Immature natural killer cell (primary cell): ENCODE results near the gene KRTAP2-4. TPM values are rescaled to one million over a fixed set of nuclear protein-coding genes. Genes with fewer than 3 reads are reported as not detected.
"Not testable (repeated sequence)": the region's sequence is repeated elsewhere in the genome, so short reads cannot be mapped to it uniquely, and the experiment has no call there.

Source experiments
- DNase-seq, 3 donors: peaks; one replicate each; pipeline ENCODE4 v3.0.0; 2022; ENCODE audit warnings: mixed read lengths in 1 of 3
- H3K27ac Mint-ChIP-seq, 6 donors: one replicate each; pipeline ENCODE4 v1.8.0; 2020; ENCODE audit warnings: mixed read lengths in 6 of 6, mild to moderate bottlenecking in 5 of 6, inconsistent platforms in 4 of 6, moderate library complexity in 3 of 6
- H3K27me3 Mint-ChIP-seq, 3 donors: one replicate each; pipeline ENCODE4 v1.8.0; 2020 to 2021; ENCODE audit warnings: low read depth in 3 of 3, mild to moderate bottlenecking in 3 of 3, mixed read lengths in 3 of 3, moderate library complexity in 3 of 3, inconsistent platforms in 1 of 3
- H3K36me3 Mint-ChIP-seq, 3 donors: one replicate each; pipeline ENCODE4 v1.8.0; 2020; ENCODE audit warnings: mixed read lengths in 3 of 3, inconsistent platforms in 2 of 3, mild to moderate bottlenecking in 2 of 3
- H3K4me1 Mint-ChIP-seq, 2 donors: one replicate each; pipeline ENCODE4 v1.8.0; 2020; ENCODE audit warnings: inconsistent platforms in 2 of 2, mild to moderate bottlenecking in 2 of 2, mixed read lengths in 2 of 2, moderate library complexity in 1 of 2
- H3K4me3 Mint-ChIP-seq, 5 donors: one replicate each; pipeline ENCODE4 v1.8.0; 2020; ENCODE audit warnings: mild to moderate bottlenecking in 5 of 5, mixed read lengths in 5 of 5, inconsistent platforms in 3 of 5, moderate library complexity in 3 of 5
- H3K9me3 Mint-ChIP-seq, 6 donors: one replicate each; pipeline ENCODE4 v1.8.0; 2020; ENCODE audit warnings: mild to moderate bottlenecking in 6 of 6, mixed read lengths in 6 of 6, inconsistent platforms in 4 of 6, moderate library complexity in 3 of 6
- polyA plus RNA-seq, 3 donors: library from polyadenylated mRNA; unstranded; fragments of 300-500 nt; fragmentation: Illumina TruSeq; gene quantifications; one replicate each; pipeline ENCODE4 v1.2.3, GENCODE V29; 2021

Gene KRTAP2-4
- polyA plus RNA-seq, 3 donors from 2014 or later = not detected

GRCh38 chr17:41037853-41038350, 27.8 kb downstream of the KRTAP2-4 start:
- Mint-ChIP-seq H3K27me3 (peaks cover 0 to 7% (median 4%) of the 10 kb centered on the region in 3 donors), H3K4me3 (no peak overlapping the region), H3K4me1 (no peaks in the 10 kb centered on the region), H3K27ac (no peak overlapping the region), H3K9me3 (peaks cover 0 to 3% (median 0%) of the 10 kb centered on the region in 6 donors), H3K36me3 (no peaks in the 10 kb centered on the region)
- DNase-seq = no peak

- not testable (repeated sequence) for DNase-seq, H3K9me3 Mint-ChIP-seq, H3K4me3 Mint-ChIP-seq, H3K36me3 Mint-ChIP-seq, H3K27me3 Mint-ChIP-seq, H3K4me1 Mint-ChIP-seq, H3K27ac Mint-ChIP-seq
These were observed 31.2 kb downstream of the KRTAP2-4 start, which contains the start of gene KRTAP1-3 for GRCh38 chr17:41034346-41034935. Gene KRTAP1-3 (minus strand): TSS chr17:41034874. CDS start chr17:41034821, 53 bp downstream.

GRCh38 chr17:41029633-41030245, 35.9 kb downstream of the KRTAP2-4 start, which contains the start of gene KRTAP1-4:
Gene KRTAP1-4 (minus strand): TSS chr17:41030195. CDS start chr17:41030078, 117 bp downstream.
- H3K4me3 Mint-ChIP-seq = no peak within 1 kb of the TSS
- no peak for DNase-seq
- H3K27me3 Mint-ChIP-seq = peaks cover 1 to 9% (median 2%) of the 10 kb centered on the region in 3 donors
- no peaks in the 10 kb centered on the region for H3K4me1 Mint-ChIP-seq
- no peak within 1 kb of the TSS for H3K27ac Mint-ChIP-seq
- H3K36me3 Mint-ChIP-seq = no peaks in the 10 kb centered on the region
- no peaks in the 10 kb centered on the region for H3K9me3 Mint-ChIP-seq

GRCh38 chr17:41026715-41027471, 38.8 kb downstream of the KRTAP2-4 start, which contains the start of gene KRTAP1-5:
Gene KRTAP1-5 (minus strand): TSS chr17:41027208. CDS start chr17:41027155, 53 bp downstream.
- no peaks in the 10 kb centered on the region for H3K36me3 Mint-ChIP-seq
- no peaks in the 10 kb centered on the region for H3K4me1 Mint-ChIP-seq
- no peak for DNase-seq
- H3K27me3 Mint-ChIP-seq = peaks cover 2 to 19% (median 2%) of the 10 kb centered on the region in 3 donors
- H3K27ac Mint-ChIP-seq = no peak within 1 kb of the TSS
- no peak within 1 kb of the TSS for H3K4me3 Mint-ChIP-seq
- H3K9me3 Mint-ChIP-seq = no peaks in the 10 kb centered on the region

GRCh38 chr17:41024697-41025096, 41.0 kb downstream of the KRTAP2-4 start:
- no peak for DNase-seq
- H3K4me3 Mint-ChIP-seq = no peak overlapping the region
- no peak overlapping the region for H3K27ac Mint-ChIP-seq
- H3K27me3 Mint-ChIP-seq = peaks cover 0 to 19% (median 2%) of the 10 kb centered on the region in 3 donors
- H3K9me3 Mint-ChIP-seq = no peaks in the 10 kb centered on the region
- H3K36me3 Mint-ChIP-seq = no peaks in the 10 kb centered on the region
- H3K4me1 Mint-ChIP-seq = no peaks in the 10 kb centered on the region

- H3K4me3 Mint-ChIP-seq = no peak overlapping the region
- no peaks in the 10 kb centered on the region for H3K4me1 Mint-ChIP-seq
- peaks cover 1 to 19% (median 2%) of the 10 kb centered on the region in 3 donors for H3K27me3 Mint-ChIP-seq
- H3K36me3 Mint-ChIP-seq = no peaks in the 10 kb centered on the region
- no peak overlapping the region for H3K27ac Mint-ChIP-seq
- no peaks in the 10 kb centered on the region for H3K9me3 Mint-ChIP-seq
- DNase-seq = no peak
These were observed 45.3 kb downstream of the KRTAP2-4 start for GRCh38 chr17:41020336-41020735.

GRCh38 chr17:41019415-41019814, 46.3 kb downstream of the KRTAP2-4 start:
- Mint-ChIP-seq H3K9me3 (no peaks in the 10 kb centered on the region), H3K4me1 (no peaks in the 10 kb centered on the region)
- DNase-seq = no peak

GRCh38 chr17:41018541-41018940, 47.1 kb downstream of the KRTAP2-4 start:
- Mint-ChIP-seq H3K27ac (no peak overlapping the region), H3K4me3 (no peak overlapping the region), H3K9me3 (no peaks in the 10 kb centered on the region), H3K27me3 (peaks cover 0 to 19% (median 1%) of the 10 kb centered on the region in 3 donors), H3K4me1 (no peaks in the 10 kb centered on the region), H3K36me3 (no peaks in the 10 kb centered on the region)
- DNase-seq = no peak

More at GRCh38 chr17:41019415-41019814, 46.3 kb downstream of the KRTAP2-4 start:
- Mint-ChIP-seq H3K27ac (no peak overlapping the region), H3K36me3 (no peaks in the 10 kb centered on the region), H3K27me3 (peaks cover 1 to 24% (median 2%) of the 10 kb centered on the region in 3 donors), H3K4me3 (no peak overlapping the region)

GRCh38 chr17:41016578-41017215, 49.0 kb downstream of the KRTAP2-4 start:
- Mint-ChIP-seq H3K4me1 (no peaks in the 10 kb centered on the region), H3K36me3 (no peaks in the 10 kb centered on the region), H3K27me3 (peaks cover 0 to 13% (median 1%) of the 10 kb centered on the region in 3 donors), H3K4me3 (no peak overlapping the region), H3K9me3 (no peaks in the 10 kb centered on the region), H3K27ac (no peak overlapping the region)
- DNase-seq = no peak

GRCh38 chr17:41015454-41015853, 50.2 kb downstream of the KRTAP2-4 start:
- no peak for DNase-seq
- Mint-ChIP-seq H3K27ac (no peak overlapping the region), H3K4me3 (no peak overlapping the region), H3K4me1 (no peaks in the 10 kb centered on the region), H3K36me3 (no peaks in the 10 kb centered on the region), H3K9me3 (no peaks in the 10 kb centered on the region), H3K27me3 (peaks cover 0 to 13% (median 1%) of the 10 kb centered on the region in 3 donors)

Other genes with a start within 250 kb of the KRTAP2-4 start
- 100 to 1,000 TPM; 120 to 191 (median 182) TPM for gene KRT10, start 243.3 kb downstream of the KRTAP2-4 start, polyA plus RNA-seq
- gene KRT12, start 198.7 kb downstream of the KRTAP2-4 start, polyA plus RNA-seq = not detected
- not detected for gene KRT20, start 180.6 kb downstream of the KRTAP2-4 start, polyA plus RNA-seq
- not detected for gene KRT23, start 128.2 kb downstream of the KRTAP2-4 start, polyA plus RNA-seq
- not detected for gene KRT39, start 98.9 kb downstream of the KRTAP2-4 start, polyA plus RNA-seq
- not detected for gene KRT40, start 81.6 kb downstream of the KRTAP2-4 start, polyA plus RNA-seq
- not detected for gene KRTAP3-3, start 71.7 kb downstream of the KRTAP2-4 start, polyA plus RNA-seq
- not detected for gene KRTAP3-2, start 66.0 kb downstream of the KRTAP2-4 start, polyA plus RNA-seq
- gene KRTAP3-1, start 56.8 kb downstream of the KRTAP2-4 start, polyA plus RNA-seq = not detected
- gene KRTAP1-5, start 38.7 kb downstream of the KRTAP2-4 start, polyA plus RNA-seq = not detected
- not detected for gene KRTAP1-4, start 35.7 kb downstream of the KRTAP2-4 start, polyA plus RNA-seq
- gene KRTAP1-3, start 31.0 kb downstream of the KRTAP2-4 start, polyA plus RNA-seq = not detected
- not detected for gene KRTAP1-1, start 24.4 kb downstream of the KRTAP2-4 start, polyA plus RNA-seq
- not detected for gene KRTAP2-1, start 18.6 kb downstream of the KRTAP2-4 start, polyA plus RNA-seq
- gene KRTAP2-2, start 10.6 kb downstream of the KRTAP2-4 start, polyA plus RNA-seq = not detected
- not detected for gene KRTAP2-3, start 5.8 kb downstream of the KRTAP2-4 start, polyA plus RNA-seq
- gene KRTAP4-7, start 18.3 kb upstream of the KRTAP2-4 start, polyA plus RNA-seq = not detected
- gene KRTAP4-8, start 32.3 kb upstream of the KRTAP2-4 start, polyA plus RNA-seq = not detected
- gene KRTAP4-16, start 36.3 kb upstream of the KRTAP2-4 start, polyA plus RNA-seq = not detected
- not detected for gene KRTAP4-9, start 39.5 kb upstream of the KRTAP2-4 start, polyA plus RNA-seq
- not detected for gene KRTAP4-11, start 52.5 kb upstream of the KRTAP2-4 start, polyA plus RNA-seq
- gene KRTAP4-12, start 58.3 kb upstream of the KRTAP2-4 start, polyA plus RNA-seq = not detected
- gene KRTAP4-6, start 74.7 kb upstream of the KRTAP2-4 start, polyA plus RNA-seq = not detected
- gene KRTAP4-5, start 83.9 kb upstream of the KRTAP2-4 start, polyA plus RNA-seq = not detected
- gene KRTAP4-4, start 94.9 kb upstream of the KRTAP2-4 start, polyA plus RNA-seq = not detected
- not detected for gene KRTAP4-3, start 102.3 kb upstream of the KRTAP2-4 start, polyA plus RNA-seq
- not detected for gene KRTAP4-2, start 112.3 kb upstream of the KRTAP2-4 start, polyA plus RNA-seq
- not detected for gene KRTAP4-1, start 119.0 kb upstream of the KRTAP2-4 start, polyA plus RNA-seq
- gene KRTAP9-1, start 124.0 kb upstream of the KRTAP2-4 start, polyA plus RNA-seq = not detected
- gene KRTAP9-2, start 160.8 kb upstream of the KRTAP2-4 start, polyA plus RNA-seq = not detected
- not detected for gene KRTAP9-3, start 166.6 kb upstream of the KRTAP2-4 start, polyA plus RNA-seq
- not detected for gene KRTAP9-8, start 172.1 kb upstream of the KRTAP2-4 start, polyA plus RNA-seq
- not detected for gene KRTAP9-4, start 183.8 kb upstream of the KRTAP2-4 start, polyA plus RNA-seq
- not detected for gene KRTAP9-9, start 189.5 kb upstream of the KRTAP2-4 start, polyA plus RNA-seq
- not detected for gene KRTAP9-6, start 199.5 kb upstream of the KRTAP2-4 start, polyA plus RNA-seq
- gene KRTAP9-7, start 209.8 kb upstream of the KRTAP2-4 start, polyA plus RNA-seq = not detected
- not detected for gene KRTAP29-1, start 237.0 kb upstream of the KRTAP2-4 start, polyA plus RNA-seq
- gene KRTAP16-1, start 243.4 kb upstream of the KRTAP2-4 start, polyA plus RNA-seq = under 1 TPM in 2 of 3 donors, not detected in 1; 0.17 to 0.30 TPM
- not detected for gene KRTAP17-1, start 249.8 kb upstream of the KRTAP2-4 start, polyA plus RNA-seq